Esophagus muscularis mucosa (tissue), 4 donors: ENCODE data around the gene ZNF732.

ENCODE experiments used
- EP300 ChIP-seq: sonication (generic); formaldehyde crosslinking; IDR thresholded peaks from one replicate; pipeline ENCODE4 v1.6.1; 2017; ENCODE audit warnings: antibody characterized with exemption
- POLR2A ChIP-seq: fragments of 450-650 bp; IDR thresholded peaks from one replicate; pipeline ENCODE4 v1.6.1; 2017; ENCODE audit warnings: antibody characterized with exemption, moderate library complexity, mild to moderate bottlenecking, low read depth
- POLR2AphosphoS5 ChIP-seq, 2 donors: sonication (generic); formaldehyde crosslinking; IDR thresholded peaks; one replicate each; pipeline ENCODE4 v1.6.1; 2017; ENCODE audit warnings: antibody characterized with exemption in 2 of 2
- TF ChIP-seq, protein P1 (sequence below), 3 experiments: fragments of 200-600 bp in 2 of 3; fragments of 450-650 bp in 1 of 3; sonication (generic) in 2 of 3; IDR thresholded peaks; one replicate each; pipeline ENCODE4 v1.5.1; 2017 to 2019; ENCODE audit warnings: antibody characterized with exemption in 3 of 3, mild to moderate bottlenecking in 2 of 3, moderate library complexity in 1 of 3

DNA sequence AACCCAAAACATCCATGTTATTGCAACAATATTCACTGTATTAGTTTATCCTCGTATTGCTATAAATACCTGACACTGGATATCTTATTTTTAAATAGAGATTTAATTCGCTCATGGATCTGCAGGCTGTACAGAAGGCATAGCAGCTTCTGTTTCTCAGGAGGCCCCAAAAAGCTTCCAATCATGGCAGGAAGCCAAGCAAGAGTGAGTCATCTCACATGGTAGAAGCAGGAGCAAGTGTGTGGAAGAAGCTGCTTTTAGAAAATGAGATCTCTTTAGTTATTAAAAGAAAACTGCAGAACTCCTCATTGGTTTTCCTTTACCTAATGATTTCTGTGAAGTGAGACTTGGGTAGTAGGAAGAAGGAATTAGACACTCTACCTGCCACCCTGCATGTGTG, 16.4 kb downstream of the ZNF732 start:
- TF ChIP-seq, protein P1, sequence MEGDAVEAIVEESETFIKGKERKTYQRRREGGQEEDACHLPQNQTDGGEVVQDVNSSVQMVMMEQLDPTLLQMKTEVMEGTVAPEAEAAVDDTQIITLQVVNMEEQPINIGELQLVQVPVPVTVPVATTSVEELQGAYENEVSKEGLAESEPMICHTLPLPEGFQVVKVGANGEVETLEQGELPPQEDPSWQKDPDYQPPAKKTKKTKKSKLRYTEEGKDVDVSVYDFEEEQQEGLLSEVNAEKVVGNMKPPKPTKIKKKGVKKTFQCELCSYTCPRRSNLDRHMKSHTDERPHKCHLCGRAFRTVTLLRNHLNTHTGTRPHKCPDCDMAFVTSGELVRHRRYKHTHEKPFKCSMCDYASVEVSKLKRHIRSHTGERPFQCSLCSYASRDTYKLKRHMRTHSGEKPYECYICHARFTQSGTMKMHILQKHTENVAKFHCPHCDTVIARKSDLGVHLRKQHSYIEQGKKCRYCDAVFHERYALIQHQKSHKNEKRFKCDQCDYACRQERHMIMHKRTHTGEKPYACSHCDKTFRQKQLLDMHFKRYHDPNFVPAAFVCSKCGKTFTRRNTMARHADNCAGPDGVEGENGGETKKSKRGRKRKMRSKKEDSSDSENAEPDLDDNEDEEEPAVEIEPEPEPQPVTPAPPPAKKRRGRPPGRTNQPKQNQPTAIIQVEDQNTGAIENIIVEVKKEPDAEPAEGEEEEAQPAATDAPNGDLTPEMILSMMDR (IDR thresholded peaks at IDR 0.05): no peak
- TF ChIP-seq EP300: no peak
- no peak for TF ChIP-seq POLR2AphosphoS5 (IDR thresholded peaks at IDR 0.05)
- TF ChIP-seq POLR2A: no peak
